B cell (primary cell): ENCODE data around the gene IQCH.

Experiments used
- CTCF ChIP-seq: fragments of 200-600 bp; IDR thresholded peaks from one replicate; pipeline ENCODE4 v1.8.0; 2022; ENCODE audit warnings: antibody characterized with exemption, mild to moderate bottlenecking
- EZH2 ChIP-seq: IDR thresholded peaks from 2 replicates; pipeline ENCODE4 v1.6.1; 2012; ENCODE audit warnings: borderline replicate concordance, low read depth, mild to moderate bottlenecking, moderate library complexity, low read length; ENCODE audit not compliant: insufficient read depth, poor library complexity, severe bottlenecking

GRCh38 chr15:67242708-67243111, 11.9 kb upstream of the IQCH start:
- TF ChIP-seq CTCF (no peak), EZH2 (no peak)
